ENCODE measurements around the gene AKAP1.

GRCh38 chr17:57045868-57046704, 39.0 kb upstream of the AKAP1 start:
- TF ChIP-seq POLR2AphosphoS5 (IDR thresholded peaks at IDR 0.05; ENCODE audit: low read depth, low read length), result no peak
- no peak for TF ChIP-seq EZH2 (IDR thresholded peaks at IDR 0.05; ENCODE audit: low read depth, low read length, severe bottlenecking)
- TF ChIP-seq, protein P1, sequence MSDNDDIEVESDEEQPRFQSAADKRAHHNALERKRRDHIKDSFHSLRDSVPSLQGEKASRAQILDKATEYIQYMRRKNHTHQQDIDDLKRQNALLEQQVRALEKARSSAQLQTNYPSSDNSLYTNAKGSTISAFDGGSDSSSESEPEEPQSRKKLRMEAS (IDR thresholded peaks at IDR 0.05), result no peak

All from H1 (cell line).